Neural cell (in vitro differentiated cells): ENCODE measurements around the gene PRLH. TPM values are rescaled to one million over a fixed set of nuclear protein-coding genes. Genes with fewer than 3 reads are reported as not detected.

Experiments
- H2AFZ ChIP-seq: fragments of 200-600, 300-800 bp; sonication (generic), shearing (Covaris generic); 2 replicates; pipeline ENCODE4 v1.6.0; 2014; ENCODE audit warnings: low read depth, mild to moderate bottlenecking, antibody characterized with exemption, low read length, moderate library complexity
- H3F3A ChIP-seq: fragments of 200-600 bp; shearing (Covaris generic); 2 replicates; pipeline ENCODE4 v1.6.1; 2016; ENCODE audit warnings: mild to moderate bottlenecking, moderate library complexity, mixed read lengths, antibody characterized with exemption, low read length; ENCODE audit not compliant: insufficient read depth, poor library complexity, severe bottlenecking
- H3K27ac ChIP-seq: fragments of 200-600, 300-800 bp; sonication (generic), shearing (Covaris generic); 2 replicates; pipeline ENCODE4 v1.5.1; 2014; ENCODE audit warnings: mild to moderate bottlenecking, low read length, moderate library complexity
- H3K27me3 ChIP-seq: fragments of 300-800, 200-600 bp; sonication (generic), shearing (Covaris generic); 2 replicates; pipeline ENCODE4 v1.6.0; 2014; ENCODE audit warnings: mild to moderate bottlenecking, low read depth, low read length, moderate library complexity; ENCODE audit not compliant: insufficient read depth
- H3K36me3 ChIP-seq: fragments of 300-800, 200-600 bp; sonication (generic), shearing (Covaris generic); 2 replicates; pipeline ENCODE4 v1.5.1; 2014; ENCODE audit warnings: mild to moderate bottlenecking, antibody characterized with exemption, low read length, moderate library complexity; ENCODE audit not compliant: insufficient read depth
- H3K4me2 ChIP-seq: fragments of 300-800, 200-600 bp; sonication (generic), shearing (Covaris generic); 2 replicates; pipeline ENCODE4 v1.6.0; 2014; ENCODE audit warnings: mild to moderate bottlenecking, low read length
- H3K4me3 ChIP-seq: fragments of 300-800, 200-600 bp; sonication (generic), shearing (Covaris generic); 2 replicates; pipeline ENCODE4 v1.5.1; 2014; ENCODE audit warnings: mild to moderate bottlenecking, low read length, moderate library complexity
- H3K79me2 ChIP-seq: fragments of 200-600 bp; shearing (Covaris generic); replicated peaks from 2 replicates; pipeline ENCODE4 v1.6.0; 2014; ENCODE audit warnings: mild to moderate bottlenecking, low read length, moderate library complexity; ENCODE audit not compliant: insufficient read depth
- H3K9ac ChIP-seq: fragments of 300-800, 200-600 bp; sonication (generic), shearing (Covaris generic); 2 replicates; pipeline ENCODE4 v1.6.1; 2016; ENCODE audit warnings: mild to moderate bottlenecking, low read length, mixed read lengths
- H3K9me2 ChIP-seq: fragments of 200-600 bp; shearing (Covaris generic); 2 replicates; pipeline ENCODE4 v1.6.1; 2016; ENCODE audit warnings: mild to moderate bottlenecking, low read length, mixed read lengths; ENCODE audit not compliant: insufficient read depth
- H3K9me3 ChIP-seq: fragments of 200-600, 300-800 bp; sonication (generic), shearing (Covaris generic); 2 replicates; pipeline ENCODE4 v1.6.1; 2016; ENCODE audit warnings: mild to moderate bottlenecking, mixed run types, low read length, moderate library complexity, mixed read lengths
- H4K20me1 ChIP-seq: fragments of 200-600 bp; shearing (Covaris generic); 2 replicates; pipeline ENCODE4 v1.6.1; 2016; ENCODE audit warnings: mild to moderate bottlenecking, mixed run types; ENCODE audit not compliant: insufficient read depth
- CTCF ChIP-seq: fragments of 450-650 bp; IDR thresholded peaks from 2 replicates; pipeline ENCODE4 v1.5.1; 2014; ENCODE audit warnings: antibody characterized with exemption, mild to moderate bottlenecking, moderate library complexity; ENCODE audit not compliant: poor library complexity, severe bottlenecking
- EP300 ChIP-seq: fragments of 450-650 bp; conservative IDR thresholded peaks from 2 replicates; pipeline ENCODE4 v1.6.1; 2014; ENCODE audit warnings: antibody characterized with exemption, mild to moderate bottlenecking, moderate library complexity; ENCODE audit not compliant: poor library complexity, severe bottlenecking
- EZH2 ChIP-seq: fragments of 200-600, 300-800 bp; shearing (Covaris generic), sonication (generic); IDR thresholded peaks from 2 replicates; pipeline ENCODE4 v1.6.1; 2014; ENCODE audit warnings: antibody characterized with exemption, low read length, borderline replicate concordance, mild to moderate bottlenecking; ENCODE audit not compliant: insufficient read depth, poor library complexity, severe bottlenecking
- MXI1 ChIP-seq: fragments of 450-650 bp; conservative IDR thresholded peaks from 2 replicates; pipeline ENCODE4 v1.6.1; 2014; ENCODE audit warnings: antibody characterized with exemption, mild to moderate bottlenecking; ENCODE audit not compliant: poor library complexity, severe bottlenecking
- POLR2AphosphoS5 ChIP-seq: IDR thresholded peaks from 2 replicates; pipeline ENCODE4 v1.6.1; 2012
- RAD21 ChIP-seq: fragments of 450-650 bp; conservative IDR thresholded peaks from 2 replicates; pipeline ENCODE4 v1.6.1; 2014; ENCODE audit warnings: antibody characterized with exemption, mild to moderate bottlenecking, moderate library complexity
- REST ChIP-seq: IDR thresholded peaks from 2 replicates; pipeline ENCODE4 v1.6.1; 2012; ENCODE audit warnings: borderline replicate concordance
- SMC3 ChIP-seq: fragments of 450-650 bp; conservative IDR thresholded peaks from 2 replicates; pipeline ENCODE4 v1.6.1; 2014; ENCODE audit warnings: antibody characterized with exemption, mild to moderate bottlenecking, moderate library complexity; ENCODE audit not compliant: poor library complexity
- TAF1 ChIP-seq: IDR thresholded peaks from 2 replicates; pipeline ENCODE4 v1.6.1; 2012; ENCODE audit warnings: low read depth
- polyA plus RNA-seq: library from polyadenylated mRNA; depleted of rRNA; stranded (reverse); fragments of >200 nt; gene quantifications from 2 replicates; pipeline ENCODE4 v1.2.3, GENCODE V29; 2014
- small RNA-seq, 3 experiments: library from RNA; depleted of rRNA; stranded (forward); fragments of <200 nt; gene quantifications; one replicate each; pipeline ENCODE3, GENCODE V24; 2012

The PRLH gene
- polyA plus RNA-seq, 1 donor from 2014 or later, result not detected

GRCh38 chr2:237615631-237616249 is 49.4 kb downstream of the PRLH start:
- no peak overlapping the region for H2AFZ ChIP-seq
- H3K4me2 ChIP-seq, result no peak overlapping the region
- no peaks in the 10 kb centered on the region for H4K20me1 ChIP-seq
- no peak overlapping the region for H3K9ac ChIP-seq
- no peaks in the 10 kb centered on the region for H3K36me3 ChIP-seq
- H3K79me2 ChIP-seq, result no peaks in the 10 kb centered on the region
- no peak overlapping the region for H3K27ac ChIP-seq
- H3K4me3 ChIP-seq, result no peak overlapping the region
- H3K9me3 ChIP-seq, result no peaks in the 10 kb centered on the region
- H3K9me2 ChIP-seq, result no peaks in the 10 kb centered on the region
- no peaks in the 10 kb centered on the region for H3K27me3 ChIP-seq
- TF ChIP-seq EP300 (no peak), REST (no peak), SMC3 (no peak), MXI1 (no peak), POLR2AphosphoS5 (no peak)
- no peaks in the 10 kb centered on the region for H3F3A ChIP-seq

GRCh38 chr2:237616373-237616733 is 50.0 kb downstream of the PRLH start:
- Histone ChIP-seq H3K4me2 (no peak overlapping the region), H3K27me3 (no peaks in the 10 kb centered on the region), H3K79me2 (no peaks in the 10 kb centered on the region), H3K9me3 (no peaks in the 10 kb centered on the region), H3K27ac (no peak overlapping the region), H3K9ac (no peak overlapping the region), H3K36me3 (no peaks in the 10 kb centered on the region), H3K4me3 (no peak overlapping the region), H4K20me1 (no peaks in the 10 kb centered on the region), H2AFZ (no peak overlapping the region), H3K9me2 (no peaks in the 10 kb centered on the region), H3F3A (no peaks in the 10 kb centered on the region)
- TF ChIP-seq TAF1 (no peak), RAD21 (no peak), EP300 (no peak), CTCF (no peak), MXI1 (no peak), EZH2 (no peak), REST (no peak), SMC3 (no peak), POLR2AphosphoS5 (no peak)

Small RNAs within 50 kb of the gene (small RNA-seq; reads per million reads assigned to genes)
- gene RNU6-1140P, result 0.84 to 4.1 (median 1.2) reads per million in 3 experiments

Other genes starting within 250 kb of the PRLH start
- gene COL6A3, start 152.4 kb upstream of the PRLH start, polyA plus RNA-seq, result 0.05 and 0.06 TPM in 2 replicates
- gene MLPH, start 79.3 kb upstream of the PRLH start, polyA plus RNA-seq, result not detected in 2 replicates
- 1.1 TPM in 1 of 2 replicates, not detected in the other for gene RAB17, start 24.2 kb downstream of the PRLH start, polyA plus RNA-seq
- gene LRRFIP1, start 61.0 kb downstream of the PRLH start, polyA plus RNA-seq, result 88.2 and 96.3 TPM in 2 replicates
- gene RBM44, start 232.2 kb downstream of the PRLH start, polyA plus RNA-seq, result 2.5 and 3.5 TPM in 2 replicates